ENCODE results near the gene SOD3.

GRCh38 chr4:24810871-24811631 is 15.7 kb downstream of the SOD3 start:
- TF ChIP-seq ATF1 (CRISPR knock-in tag; IDR thresholded peaks at IDR 0.05) (no peak), ATF1 (tag; IDR thresholded peaks at IDR 0.05) (no peak), U2AF2 (optimal IDR thresholded peaks at IDR 0.05; ENCODE audit: low read depth, low read length) (no peak), CTCF (IDR thresholded peaks at IDR 0.05 in 2 of 3, conservative IDR thresholded peaks at IDR 0.05 in 1 of 3; ENCODE audit: insufficient read depth in 2 of 3, low read depth in 1 of 3, low read length in 3 of 3) (no peak), ZBTB43 (CRISPR knock-in tag; IDR thresholded peaks at IDR 0.05) (no peak), NR4A1 (CRISPR knock-in tag; IDR thresholded peaks at IDR 0.05) (no peak), NR4A1 (tag; IDR thresholded peaks at IDR 0.05) (no peak)

Data from K562 (cell line).